Measurements from ENCODE around the gene MNT. TPM values are rescaled to one million over a fixed set of nuclear protein-coding genes. Genes with fewer than 3 reads are reported as not detected.

Gene MNT
- total and polyA plus RNA-seq, 5 donors from 2014 or later: 0.50 to 93.4 (median 1.1) TPM

GRCh38 chr17:2362881-2363280 is 38.0 kb downstream of the MNT start:
- H3K27me3 Mint-ChIP-seq: no peaks in the 10 kb centered on the region
- H3K27ac Mint-ChIP-seq: no peak overlapping the region
- ATAC-seq (ENCODE audit: low read depth in 2 of 2) (no peak), DNase-seq (no peak)
- H3K27ac ChIP-seq (ENCODE audit: insufficient read depth, low read length, poor library complexity, severe bottlenecking): no peak overlapping the region
- H3K36me3 Mint-ChIP-seq: peaks cover 3% of the 10 kb centered on the region
- no peaks in the 10 kb centered on the region for H3K9me3 ChIP-seq (ENCODE audit: control insufficient read depth in 2 of 2, low read length in 2 of 2)
- H3K4me1 ChIP-seq (ENCODE audit: control insufficient read depth, insufficient read depth, low read length, poor library complexity, severe bottlenecking): no peaks in the 10 kb centered on the region
- H3K36me3 ChIP-seq (ENCODE audit: control insufficient read depth, insufficient read depth, low read length): peaks cover 4% of the 10 kb centered on the region
- no peaks in the 10 kb centered on the region for H3K9me3 Mint-ChIP-seq
- no peak overlapping the region for H3K4me3 ChIP-seq (ENCODE audit: low read depth, low read length)
- no peak overlapping the region for H3K4me3 Mint-ChIP-seq
- no peaks in the 10 kb centered on the region for H3K27me3 ChIP-seq (ENCODE audit: control insufficient read depth, insufficient read depth, low read length)
- no peaks in the 10 kb centered on the region for H3K4me1 Mint-ChIP-seq

GRCh38 chr17:2362416-2362815 is 38.4 kb downstream of the MNT start:
- H3K4me3 ChIP-seq (ENCODE audit: low read depth, low read length): no peak overlapping the region
- no peak for ATAC-seq (ENCODE audit: low read depth in 2 of 2)
- Mint-ChIP-seq H3K4me3 (no peak overlapping the region), H3K27ac (peak overlapping the region in 1 of 3 donors; percentile 36), H3K27me3 (no peaks in the 10 kb centered on the region), H3K4me1 (no peaks in the 10 kb centered on the region), H3K9me3 (no peaks in the 10 kb centered on the region), H3K36me3 (peaks cover 7% of the 10 kb centered on the region)
- no peak for DNase-seq
- peaks cover 4% of the 10 kb centered on the region for H3K36me3 ChIP-seq (ENCODE audit: control insufficient read depth, insufficient read depth, low read length)
- no peak overlapping the region for H3K27ac ChIP-seq (ENCODE audit: insufficient read depth, low read length, poor library complexity, severe bottlenecking)
- no peaks in the 10 kb centered on the region for H3K27me3 ChIP-seq (ENCODE audit: control insufficient read depth, insufficient read depth, low read length)
- no peaks in the 10 kb centered on the region for H3K4me1 ChIP-seq (ENCODE audit: control insufficient read depth, insufficient read depth, low read length, poor library complexity, severe bottlenecking)
- H3K9me3 ChIP-seq (ENCODE audit: control insufficient read depth in 2 of 2, low read length in 2 of 2): no peaks in the 10 kb centered on the region

- no peak overlapping the region for H3K4me3 Mint-ChIP-seq
- Histone ChIP-seq H3K4me1 (ENCODE audit: control insufficient read depth, insufficient read depth, low read length, poor library complexity, severe bottlenecking) (no peaks in the 10 kb centered on the region), H3K27me3 (ENCODE audit: control insufficient read depth, insufficient read depth, low read length) (no peaks in the 10 kb centered on the region), H3K27ac (ENCODE audit: insufficient read depth, low read length, poor library complexity, severe bottlenecking) (no peak overlapping the region), H3K4me3 (ENCODE audit: low read depth, low read length) (no peak overlapping the region), H3K9me3 (ENCODE audit: control insufficient read depth in 2 of 2, low read length in 2 of 2) (no peaks in the 10 kb centered on the region), H3K36me3 (ENCODE audit: control insufficient read depth, insufficient read depth, low read length) (peaks cover 4% of the 10 kb centered on the region)
- H3K27me3 Mint-ChIP-seq: no peaks in the 10 kb centered on the region
- H3K36me3 Mint-ChIP-seq: peaks cover 7% of the 10 kb centered on the region
- no peak overlapping the region for H3K27ac Mint-ChIP-seq
- no peaks in the 10 kb centered on the region for H3K4me1 Mint-ChIP-seq
- H3K9me3 Mint-ChIP-seq: no peaks in the 10 kb centered on the region
- ATAC-seq (ENCODE audit: low read depth in 2 of 2): no peak
- no peak for DNase-seq
Observed at GRCh38 chr17:2362016-2362415, 38.8 kb downstream of the MNT start.

GRCh38 chr17:2361010-2361760 is 39.7 kb downstream of the MNT start:
- DNase-seq: no peak
- H3K4me3 Mint-ChIP-seq: no peak overlapping the region
- peak overlapping the region in 1 of 3 donors; percentile 15 for H3K27ac Mint-ChIP-seq
- H3K27me3 ChIP-seq (ENCODE audit: control insufficient read depth, insufficient read depth, low read length): no peaks in the 10 kb centered on the region
- ATAC-seq (ENCODE audit: low read depth in 2 of 2): no peak
- H3K36me3 Mint-ChIP-seq: peaks cover 7% of the 10 kb centered on the region
- H3K27ac ChIP-seq (ENCODE audit: insufficient read depth, low read length, poor library complexity, severe bottlenecking): no peak overlapping the region
- H3K36me3 ChIP-seq (ENCODE audit: control insufficient read depth, insufficient read depth, low read length): peaks cover 4% of the 10 kb centered on the region
- H3K27me3 Mint-ChIP-seq: no peaks in the 10 kb centered on the region
- H3K4me1 ChIP-seq (ENCODE audit: control insufficient read depth, insufficient read depth, low read length, poor library complexity, severe bottlenecking): no peaks in the 10 kb centered on the region
- no peak overlapping the region for H3K4me3 ChIP-seq (ENCODE audit: low read depth, low read length)
- H3K4me1 Mint-ChIP-seq: no peaks in the 10 kb centered on the region
- H3K9me3 ChIP-seq (ENCODE audit: control insufficient read depth in 2 of 2, low read length in 2 of 2): no peaks in the 10 kb centered on the region
- no peaks in the 10 kb centered on the region for H3K9me3 Mint-ChIP-seq

GRCh38 chr17:2357931-2358434 is 42.9 kb downstream of the MNT start:
- Mint-ChIP-seq H3K27ac (no peak overlapping the region), H3K4me1 (peaks cover 0 to 17% (median 12%) of the 10 kb centered on the region in 4 donors), H3K9me3 (no peaks in the 10 kb centered on the region), H3K27me3 (no peaks in the 10 kb centered on the region), H3K36me3 (peaks cover 7% of the 10 kb centered on the region), H3K4me3 (no peak overlapping the region)
- Histone ChIP-seq H3K36me3 (ENCODE audit: control insufficient read depth, insufficient read depth, low read length) (no peaks in the 10 kb centered on the region), H3K27ac (ENCODE audit: insufficient read depth, low read length, poor library complexity, severe bottlenecking) (no peak overlapping the region), H3K4me1 (ENCODE audit: control insufficient read depth, insufficient read depth, low read length, poor library complexity, severe bottlenecking) (peaks cover 15% of the 10 kb centered on the region), H3K4me3 (ENCODE audit: low read depth, low read length) (no peak overlapping the region), H3K9me3 (ENCODE audit: control insufficient read depth in 2 of 2, low read length in 2 of 2) (no peaks in the 10 kb centered on the region), H3K27me3 (ENCODE audit: control insufficient read depth, insufficient read depth, low read length) (no peaks in the 10 kb centered on the region)
- ATAC-seq (ENCODE audit: low read depth in 2 of 2) (no peak), DNase-seq (no peak)

GRCh38 chr17:2357237-2357636 is 43.6 kb downstream of the MNT start:
- H3K27me3 ChIP-seq (ENCODE audit: control insufficient read depth, insufficient read depth, low read length): no peaks in the 10 kb centered on the region
- ATAC-seq (ENCODE audit: low read depth in 2 of 2): no peak
- Mint-ChIP-seq H3K27ac (no peak overlapping the region), H3K4me1 (peaks cover 0 to 22% (median 13%) of the 10 kb centered on the region in 4 donors), H3K4me3 (no peak overlapping the region), H3K27me3 (no peaks in the 10 kb centered on the region), H3K36me3 (peaks cover 3% of the 10 kb centered on the region), H3K9me3 (no peaks in the 10 kb centered on the region)
- H3K36me3 ChIP-seq (ENCODE audit: control insufficient read depth, insufficient read depth, low read length): no peaks in the 10 kb centered on the region
- H3K4me3 ChIP-seq (ENCODE audit: low read depth, low read length): no peak overlapping the region
- DNase-seq: no peak
- H3K27ac ChIP-seq (ENCODE audit: insufficient read depth, low read length, poor library complexity, severe bottlenecking): no peak overlapping the region
- peaks cover 17% of the 10 kb centered on the region for H3K4me1 ChIP-seq (ENCODE audit: control insufficient read depth, insufficient read depth, low read length, poor library complexity, severe bottlenecking)
- H3K9me3 ChIP-seq (ENCODE audit: control insufficient read depth in 2 of 2, low read length in 2 of 2): no peaks in the 10 kb centered on the region

GRCh38 chr17:2354311-2354710 is 46.5 kb downstream of the MNT start:
- DNase-seq: no peak
- peaks cover 3% of the 10 kb centered on the region for H3K36me3 Mint-ChIP-seq
- Histone ChIP-seq H3K4me1 (ENCODE audit: control insufficient read depth, insufficient read depth, low read length, poor library complexity, severe bottlenecking) (peaks cover 17% of the 10 kb centered on the region), H3K4me3 (ENCODE audit: low read depth, low read length) (peak overlapping the region; percentile 32), H3K36me3 (ENCODE audit: control insufficient read depth, insufficient read depth, low read length) (no peaks in the 10 kb centered on the region), H3K27me3 (ENCODE audit: control insufficient read depth, insufficient read depth, low read length) (no peaks in the 10 kb centered on the region), H3K27ac (ENCODE audit: insufficient read depth, low read length, poor library complexity, severe bottlenecking) (no peak overlapping the region), H3K9me3 (ENCODE audit: control insufficient read depth in 2 of 2, low read length in 2 of 2) (no peaks in the 10 kb centered on the region)
- H3K4me3 Mint-ChIP-seq: peak overlapping the region in 2 of 4 donors; percentile 44 to 78
- H3K9me3 Mint-ChIP-seq: no peaks in the 10 kb centered on the region
- no peak for ATAC-seq (ENCODE audit: low read depth in 2 of 2)
- peaks cover 0 to 23% (median 13%) of the 10 kb centered on the region in 4 donors for H3K4me1 Mint-ChIP-seq
- peak overlapping the region in 2 of 3 donors; percentile 59 to 83 for H3K27ac Mint-ChIP-seq
- H3K27me3 Mint-ChIP-seq: no peaks in the 10 kb centered on the region

- Mint-ChIP-seq H3K27me3 (no peaks in the 10 kb centered on the region), H3K36me3 (no peaks in the 10 kb centered on the region), H3K27ac (no peak overlapping the region), H3K9me3 (no peaks in the 10 kb centered on the region), H3K4me1 (peaks cover 0 to 23% (median 13%) of the 10 kb centered on the region in 4 donors), H3K4me3 (no peak overlapping the region)
- H3K36me3 ChIP-seq (ENCODE audit: control insufficient read depth, insufficient read depth, low read length): peaks cover 4% of the 10 kb centered on the region
- H3K9me3 ChIP-seq (ENCODE audit: control insufficient read depth in 2 of 2, low read length in 2 of 2): no peaks in the 10 kb centered on the region
- H3K4me3 ChIP-seq (ENCODE audit: low read depth, low read length): no peak overlapping the region
- H3K4me1 ChIP-seq (ENCODE audit: control insufficient read depth, insufficient read depth, low read length, poor library complexity, severe bottlenecking): peaks cover 17% of the 10 kb centered on the region
- ATAC-seq (ENCODE audit: low read depth in 2 of 2) (no peak), DNase-seq (no peak)
- H3K27ac ChIP-seq (ENCODE audit: insufficient read depth, low read length, poor library complexity, severe bottlenecking): no peak overlapping the region
- H3K27me3 ChIP-seq (ENCODE audit: control insufficient read depth, insufficient read depth, low read length): no peaks in the 10 kb centered on the region
Observed at GRCh38 chr17:2351269-2351668, 49.6 kb downstream of the MNT start.
